Testis (tissue), 3 donors: ENCODE measurements around the gene H1-8. TPM values are rescaled to one million over a fixed set of nuclear protein-coding genes. Genes with fewer than 3 reads are reported as not detected.

Source experiments
- DNase-seq: peaks from one replicate; pipeline ENCODE4 v3.0.0-alpha.2; 2019
- H3K27ac ChIP-seq, 2 donors: fragments of 200-600 bp; sonication (generic); one replicate each; pipeline ENCODE4 v1.5.1; 2019
- H3K27me3 ChIP-seq: fragments of 200-600 bp; sonication (generic); one replicate; pipeline ENCODE4 v1.5.1; 2019
- H3K36me3 ChIP-seq: fragments of 200-600 bp; sonication (generic); one replicate; pipeline ENCODE4 v1.5.1; 2017; ENCODE audit warnings: low read depth; ENCODE audit errors: missing control alignments
- H3K4me1 ChIP-seq: fragments of 200-600 bp; sonication (generic); one replicate; pipeline ENCODE4 v1.5.1; 2019
- H3K4me3 ChIP-seq, 2 donors: fragments of 200-600 bp; sonication (generic); one replicate each; pipeline ENCODE4 v1.5.1; 2017 to 2019
- H3K9me3 ChIP-seq: fragments of 200-600 bp; sonication (generic); one replicate; pipeline ENCODE4 v1.5.1; 2017
- CTCF ChIP-seq, 3 experiments: fragments of 450-650 bp in 2 of 3; fragments of 200-600 bp in 1 of 3; sonication (generic) in 1 of 3; IDR thresholded peaks; one replicate each; pipeline ENCODE4 v1.5.1; 2016 to 2019; ENCODE audit warnings: antibody characterized with exemption in 3 of 3, mild to moderate bottlenecking in 2 of 3, moderate library complexity in 1 of 3
- POLR2A ChIP-seq: fragments of 450-650 bp; IDR thresholded peaks from one replicate; pipeline ENCODE4 v1.6.1; 2017; ENCODE audit warnings: antibody characterized with exemption, mild to moderate bottlenecking, moderate library complexity
- WGBS, 2 donors: methylation state at CpG; one replicate each; pipeline ENCODE4 v1.1.5; 2018; 5-methylcytosine and 5-hydroxymethylcytosine counted together
- intact Hi-C: fragments of 100-400 bp; cut with DNase I; formaldehyde crosslinking; loops from one replicate; pipeline ENCODE4 v1.15.1; 2023; ENCODE audit warnings: low total_unique reads
- polyA plus RNA-seq: library from polyadenylated mRNA; stranded (reverse); fragments of 350-450 nt; fragmentation: Illumina TruSeq; extraction: RNeasy Lipid Tissue Mini Kit (QIAGEN cat#74804); gene quantifications from one replicate; pipeline ENCODE4 v1.2.3, GENCODE V29; 2014; ENCODE audit warnings: low read depth, low replicate concordance; ENCODE audit not compliant: insufficient read depth
- total RNA-seq, 2 donors: library from RNA; depleted of rRNA; stranded (reverse); fragments of >200 nt; gene quantifications; one replicate each; pipeline ENCODE4 v1.2.3, GENCODE V29; 2016

Gene H1-8
- total and polyA plus RNA-seq, 3 donors from 2014 or later = 4.2 to 8.6 (median 4.8) TPM

- H3K9me3 ChIP-seq = no peaks in the 10 kb centered on the region
- H3K36me3 ChIP-seq = no peaks in the 10 kb centered on the region
- H3K27ac ChIP-seq = no peak overlapping the region
- H3K4me1 ChIP-seq = peaks cover 6% of the 10 kb centered on the region
- no peaks in the 10 kb centered on the region for H3K27me3 ChIP-seq
- 86 to 100% methylated on average over 4 of the region's 4 CpGs for WGBS, 2 donors
- H3K4me3 ChIP-seq = no peak overlapping the region
- no peak for TF ChIP-seq CTCF (IDR thresholded peaks at IDR 0.05)
- no peak for TF ChIP-seq POLR2A
- intact Hi-C loops = no loop called here
- DNase-seq = no peak
These were observed 8.4 kb upstream of the H1-8 start for GRCh38 chr3:129534428-129535027.

GRCh38 chr3:129535075-129535474 lies 7.9 kb upstream of the H1-8 start:
- H3K4me1 ChIP-seq = peaks cover 6% of the 10 kb centered on the region
- intact Hi-C loops = no loop called here
- WGBS, 2 donors = 88 to 100% methylated on average over 1 of the region's 1 CpG
- H3K4me3 ChIP-seq = no peak overlapping the region
- DNase-seq = no peak
- H3K27ac ChIP-seq = no peak overlapping the region
- TF ChIP-seq CTCF (IDR thresholded peaks at IDR 0.05) = no peak
- no peak for TF ChIP-seq POLR2A
- H3K9me3 ChIP-seq = no peaks in the 10 kb centered on the region
- no peaks in the 10 kb centered on the region for H3K36me3 ChIP-seq
- H3K27me3 ChIP-seq = no peaks in the 10 kb centered on the region

GRCh38 chr3:129536374-129536667 lies 6.7 kb upstream of the H1-8 start:
- Histone ChIP-seq H3K4me3 (no peak overlapping the region), H3K36me3 (no peaks in the 10 kb centered on the region), H3K27ac (no peak overlapping the region), H3K27me3 (no peaks in the 10 kb centered on the region), H3K9me3 (no peaks in the 10 kb centered on the region), H3K4me1 (peaks cover 6% of the 10 kb centered on the region)
- no peak for TF ChIP-seq CTCF (IDR thresholded peaks at IDR 0.05)
- TF ChIP-seq POLR2A = no peak
- WGBS, 2 donors = 59 to 86% methylated on average over 1 to 2 of the region's 2 CpGs
- DNase-seq = no peak
- intact Hi-C loops = no loop called here

- Histone ChIP-seq H3K4me3 (no peak overlapping the region), H3K27me3 (no peaks in the 10 kb centered on the region), H3K36me3 (no peaks in the 10 kb centered on the region), H3K9me3 (no peaks in the 10 kb centered on the region), H3K4me1 (peaks cover 6% of the 10 kb centered on the region), H3K27ac (no peak overlapping the region)
- TF ChIP-seq POLR2A (no peak), CTCF (IDR thresholded peaks at IDR 0.05) (no peak)
- no peak for DNase-seq
- WGBS, 2 donors = 79 to 89% methylated on average over 2 to 3 of the region's 3 CpGs
- intact Hi-C loops = no loop called here
These were observed 6.2 kb upstream of the H1-8 start for GRCh38 chr3:129536804-129537203.

- 69 to 75% methylated on average over 8 of the region's 8 CpGs for WGBS, 2 donors
- Histone ChIP-seq H3K9me3 (no peaks in the 10 kb centered on the region), H3K4me3 (no peak overlapping the region), H3K27ac (no peak overlapping the region), H3K4me1 (peaks cover 6% of the 10 kb centered on the region), H3K27me3 (no peaks in the 10 kb centered on the region), H3K36me3 (no peaks in the 10 kb centered on the region)
- intact Hi-C loops = no loop called here
- DNase-seq = no peak
- no peak for TF ChIP-seq CTCF (IDR thresholded peaks at IDR 0.05)
These were observed 3.8 kb upstream of the H1-8 start for GRCh38 chr3:129539206-129539605.
